Mesenchymal stem cell (in vitro differentiated cells and primary cell): Measurements from ENCODE around the gene RILPL1.

ENCODE experiments used
- DNase-seq: peaks from one replicate; pipeline ENCODE4 v3.0.0-alpha.2; 2013
- H2AFZ ChIP-seq: one replicate; pipeline ENCODE4 v1.6.1; 2013; ENCODE audit warnings: low read depth, mild to moderate bottlenecking, control low read depth, inconsistent platforms, low read length, moderate library complexity
- H2AK5ac ChIP-seq: 2 replicates; pipeline ENCODE4 v1.6.1; 2013; ENCODE audit warnings: low read length, moderate library complexity, mild to moderate bottlenecking, inconsistent platforms; ENCODE audit not compliant: severe bottlenecking
- H2BK120ac ChIP-seq: one replicate; pipeline ENCODE4 v1.6.1; 2013; ENCODE audit warnings: low read depth, mild to moderate bottlenecking, inconsistent platforms, low read length, moderate library complexity
- H2BK12ac ChIP-seq, 2 experiments: one replicate each; pipeline ENCODE4 v1.6.1; 2013; ENCODE audit warnings: inconsistent platforms in 2 of 2, low read length in 2 of 2, mild to moderate bottlenecking in 2 of 2, moderate library complexity in 2 of 2, control low read depth in 1 of 2
- H2BK15ac ChIP-seq: one replicate; pipeline ENCODE4 v1.6.1; 2013; ENCODE audit warnings: mild to moderate bottlenecking, low read depth, inconsistent platforms; ENCODE audit not compliant: poor library complexity, severe bottlenecking
- H2BK5ac ChIP-seq: 2 replicates; pipeline ENCODE4 v1.6.1; 2013; ENCODE audit warnings: low read depth, mild to moderate bottlenecking, low read length, control low read depth, inconsistent platforms; ENCODE audit not compliant: poor library complexity, severe bottlenecking
- H3K14ac ChIP-seq, 2 experiments: one replicate each; pipeline ENCODE4 v1.6.1; 2013; ENCODE audit warnings: inconsistent platforms in 2 of 2, low read length in 2 of 2, control low read depth in 1 of 2, mild to moderate bottlenecking in 1 of 2, moderate library complexity in 1 of 2
- H3K18ac ChIP-seq, 2 experiments: one replicate each; pipeline ENCODE4 v1.6.1; 2013; ENCODE audit warnings: inconsistent platforms in 2 of 2, low read length in 2 of 2, control low read depth in 1 of 2, low read depth in 1 of 2, mild to moderate bottlenecking in 1 of 2
- H3K23ac ChIP-seq, 2 experiments: one replicate each; pipeline ENCODE4 v1.6.1; 2013; ENCODE audit warnings: inconsistent platforms in 2 of 2, low read length in 2 of 2, mild to moderate bottlenecking in 2 of 2, moderate library complexity in 2 of 2, control low read depth in 1 of 2
- H3K27ac ChIP-seq: 2 replicates; pipeline ENCODE4 v1.5.1; 2013; ENCODE audit warnings: mild to moderate bottlenecking, moderate library complexity, low read length, control low read depth, inconsistent platforms; ENCODE audit not compliant: poor library complexity, severe bottlenecking
- H3K27me3 ChIP-seq, 2 experiments: 2 replicates each; pipeline versions ENCODE4 v1.6.1 to v1.7.0; 2013; ENCODE audit warnings: low read length in 2 of 2, mild to moderate bottlenecking in 2 of 2, moderate library complexity in 2 of 2, control low read depth in 1 of 2, inconsistent platforms in 1 of 2; ENCODE audit not compliant: control insufficient read depth in 1 of 2, insufficient read depth in 1 of 2
- H3K36me3 ChIP-seq, 2 experiments: 2 replicates each; pipeline versions ENCODE4 v1.6.1 to v1.7.0; 2013; ENCODE audit warnings: low read length in 2 of 2, control low read depth in 1 of 2, inconsistent platforms in 1 of 2, low read depth in 1 of 2, mild to moderate bottlenecking in 1 of 2; ENCODE audit not compliant: insufficient read depth in 2 of 2, control insufficient read depth in 1 of 2
- H3K4ac ChIP-seq, 2 experiments: one replicate each; pipeline ENCODE4 v1.6.1; 2013; ENCODE audit warnings: inconsistent platforms in 2 of 2, low read length in 2 of 2, mild to moderate bottlenecking in 2 of 2, moderate library complexity in 2 of 2, control low read depth in 1 of 2, low read depth in 1 of 2
- H3K4me1 ChIP-seq: 2 replicates; pipeline ENCODE4 v1.6.1; 2013; ENCODE audit warnings: low read depth, low read length, control low read depth; ENCODE audit not compliant: control insufficient read depth, insufficient read depth
- H3K4me2 ChIP-seq: 2 replicates; pipeline ENCODE4 v1.6.1; 2013; ENCODE audit warnings: low read length, mild to moderate bottlenecking, inconsistent platforms; ENCODE audit not compliant: poor library complexity, severe bottlenecking
- H3K4me3 ChIP-seq, 2 experiments: 2 replicates each; pipeline versions ENCODE4 v1.5.1 to v1.7.0; 2013; ENCODE audit warnings: low read length in 2 of 2, mild to moderate bottlenecking in 2 of 2, control low read depth in 1 of 2, low read depth in 1 of 2; ENCODE audit not compliant: insufficient read depth in 1 of 2
- H3K79me1 ChIP-seq: replicated peaks from 2 replicates; pipeline ENCODE4 v1.6.1; 2013; ENCODE audit warnings: mild to moderate bottlenecking, control low read depth, low read length, inconsistent platforms; ENCODE audit not compliant: poor library complexity, severe bottlenecking
- H3K9ac ChIP-seq: 2 replicates; pipeline ENCODE4 v1.7.0; 2013; ENCODE audit warnings: mild to moderate bottlenecking, low read length, moderate library complexity
- H3K9me3 ChIP-seq: 2 replicates; pipeline ENCODE4 v1.7.0; 2013; ENCODE audit warnings: mild to moderate bottlenecking, low read length; ENCODE audit not compliant: control insufficient read depth
- H4K8ac ChIP-seq: one replicate; pipeline ENCODE4 v1.6.1; 2013; ENCODE audit warnings: inconsistent platforms, mild to moderate bottlenecking, low read length, moderate library complexity
- H4K91ac ChIP-seq: one replicate; pipeline ENCODE4 v1.6.1; 2013; ENCODE audit warnings: mild to moderate bottlenecking, low read length, inconsistent platforms
- WGBS: methylation state at CpG from one replicate; pipeline ENCODE4 v1.1.7; 2013; ENCODE audit warnings: mixed read lengths; 5-methylcytosine and 5-hydroxymethylcytosine counted together

Gene RILPL1

GRCh38 chr12:123550700-123551099, 17.2 kb upstream of the RILPL1 start:
- H4K8ac ChIP-seq: no peak overlapping the region
- H2BK12ac ChIP-seq: no peak overlapping the region
- H3K36me3 ChIP-seq: no peaks in the 10 kb centered on the region
- no peak overlapping the region for H3K23ac ChIP-seq
- no peak overlapping the region for H4K91ac ChIP-seq
- no peak overlapping the region for H3K14ac ChIP-seq
- no peak overlapping the region for H2AFZ ChIP-seq
- H3K27ac ChIP-seq: no peak overlapping the region
- H3K4ac ChIP-seq: no peak overlapping the region
- H3K27me3 ChIP-seq: peaks cover 5 to 26% of the 10 kb centered on the region in 2 experiments
- H2BK5ac ChIP-seq: no peak overlapping the region
- no peak overlapping the region for H2AK5ac ChIP-seq
- H3K4me3 ChIP-seq: no peak overlapping the region
- WGBS: 95% methylated on average over 2 of the region's 2 CpGs
- H2BK15ac ChIP-seq: no peak overlapping the region
- no peaks in the 10 kb centered on the region for H3K4me1 ChIP-seq
- no peak for DNase-seq
- H3K9ac ChIP-seq: no peak overlapping the region
- no peak overlapping the region for H3K4me2 ChIP-seq
- no peak overlapping the region for H3K18ac ChIP-seq
- H2BK120ac ChIP-seq: no peak overlapping the region
- peaks cover 8% of the 10 kb centered on the region for H3K9me3 ChIP-seq
- no peaks in the 10 kb centered on the region for H3K79me1 ChIP-seq

- H2AFZ ChIP-seq: no peak overlapping the region
- H2BK12ac ChIP-seq: no peak overlapping the region
- H2BK5ac ChIP-seq: no peak overlapping the region
- H3K18ac ChIP-seq: no peak overlapping the region
- H3K79me1 ChIP-seq: no peaks in the 10 kb centered on the region
- no peak overlapping the region for H4K8ac ChIP-seq
- no peak overlapping the region for H4K91ac ChIP-seq
- DNase-seq: no peak
- no peak overlapping the region for H3K4ac ChIP-seq
- no peak overlapping the region for H2BK120ac ChIP-seq
- no peak overlapping the region for H2AK5ac ChIP-seq
- 82% methylated on average over 2 of the region's 3 CpGs for WGBS
- no peak overlapping the region for H3K4me3 ChIP-seq
- no peak overlapping the region for H2BK15ac ChIP-seq
- H3K23ac ChIP-seq: no peak overlapping the region
- H3K14ac ChIP-seq: no peak overlapping the region
- H3K36me3 ChIP-seq: no peaks in the 10 kb centered on the region
- H3K9me3 ChIP-seq: peaks cover 8% of the 10 kb centered on the region
- no peak overlapping the region for H3K9ac ChIP-seq
- H3K4me2 ChIP-seq: no peak overlapping the region
- H3K27me3 ChIP-seq: peaks cover 5 to 26% of the 10 kb centered on the region in 2 experiments
- no peaks in the 10 kb centered on the region for H3K4me1 ChIP-seq
- H3K27ac ChIP-seq: no peak overlapping the region
These were observed 14.6 kb upstream of the RILPL1 start for GRCh38 chr12:123548107-123548506.

GRCh38 chr12:123546281-123546680, 12.8 kb upstream of the RILPL1 start:
- H3K18ac ChIP-seq: no peak overlapping the region
- DNase-seq: peak; percentile 23

GRCh38 chr12:123543541-123543940, 10.0 kb upstream of the RILPL1 start:
- 100% methylated on average over 4 of the region's 4 CpGs for WGBS
- no peak overlapping the region for H2BK5ac ChIP-seq
- no peak overlapping the region for H3K4ac ChIP-seq
- H3K79me1 ChIP-seq: no peaks in the 10 kb centered on the region
- no peak overlapping the region for H2AFZ ChIP-seq
- peaks cover 6 to 17% of the 10 kb centered on the region in 2 experiments for H3K27me3 ChIP-seq
- H3K23ac ChIP-seq: no peak overlapping the region
- no peak overlapping the region for H3K18ac ChIP-seq
- H2BK15ac ChIP-seq: no peak overlapping the region
- H4K91ac ChIP-seq: no peak overlapping the region
- DNase-seq: no peak
- H3K4me1 ChIP-seq: no peaks in the 10 kb centered on the region
- no peak overlapping the region for H3K4me2 ChIP-seq
- H3K14ac ChIP-seq: no peak overlapping the region
- no peak overlapping the region for H2BK120ac ChIP-seq
- no peak overlapping the region for H2BK12ac ChIP-seq
- no peak overlapping the region for H2AK5ac ChIP-seq
- no peak overlapping the region for H3K9ac ChIP-seq
- no peaks in the 10 kb centered on the region for H3K36me3 ChIP-seq
- peaks cover 6% of the 10 kb centered on the region for H3K9me3 ChIP-seq
- H4K8ac ChIP-seq: no peak overlapping the region
- H3K4me3 ChIP-seq: no peak overlapping the region
- H3K27ac ChIP-seq: no peak overlapping the region

More at GRCh38 chr12:123546281-123546680, 12.8 kb upstream of the RILPL1 start:
- Histone ChIP-seq H3K9me3 (peaks cover 8% of the 10 kb centered on the region), H3K27me3 (peaks cover 5 to 22% of the 10 kb centered on the region in 2 experiments), H3K14ac (no peak overlapping the region), H2BK120ac (no peak overlapping the region), H3K9ac (no peak overlapping the region), H2AK5ac (no peak overlapping the region), H3K79me1 (no peaks in the 10 kb centered on the region), H2BK12ac (no peak overlapping the region), H2BK5ac (no peak overlapping the region), H3K4me3 (no peak overlapping the region), H4K8ac (no peak overlapping the region), H4K91ac (no peak overlapping the region), H3K4me2 (no peak overlapping the region), H3K27ac (no peak overlapping the region), H3K4ac (no peak overlapping the region), H3K23ac (no peak overlapping the region), H3K4me1 (no peaks in the 10 kb centered on the region), H3K36me3 (no peaks in the 10 kb centered on the region), H2BK15ac (no peak overlapping the region), H2AFZ (no peak overlapping the region)
